ENCODE measurements around the gene MIXL1. TPM values are rescaled to one million over a fixed set of nuclear protein-coding genes. Genes with fewer than 3 reads are reported as not detected.

MIXL1 gene
- total and polyA plus RNA-seq, 2 of the 13 experiments (the other 11 are each of a cell fraction or from before 2014, with no cell fraction given) = 7.6 to 18.5 TPM

DNA sequence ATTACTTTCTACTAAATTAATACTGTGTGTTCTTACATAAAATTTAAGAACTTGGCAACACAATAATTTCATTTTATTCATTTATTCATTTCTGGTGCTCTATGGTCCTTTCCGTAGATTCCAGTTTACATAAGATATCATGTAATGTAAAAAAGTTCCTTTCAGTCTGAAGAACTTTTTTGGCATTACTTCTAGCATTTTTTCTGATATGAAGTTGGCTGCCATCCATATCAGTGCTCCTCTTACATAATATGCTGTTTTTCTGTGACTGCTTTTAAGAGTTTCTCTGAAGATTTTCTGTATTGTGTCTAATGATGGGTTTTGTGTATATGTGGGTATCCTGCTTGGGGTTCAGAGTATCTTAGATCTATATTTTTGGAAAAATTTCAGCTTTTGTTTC lies 50.7 kb downstream of the MIXL1 start:
- TSS peak; percentile 43 for BruUV-seq (replicated peaks)
- H3K27me3 ChIP-seq (ENCODE audit: control insufficient read depth in 1 of 2, insufficient read depth in 2 of 2, low read length in 2 of 2) = no peaks in the 10 kb centered on the region
- ATAC-seq = no peak
- no peak overlapping the region for H3K27ac ChIP-seq (ENCODE audit: extremely low read length, insufficient read depth, low read length)
- no peak overlapping the region for H3K4me3 ChIP-seq (replicated peaks in 1 of 3; ENCODE audit: insufficient read depth in 1 of 3, low read depth in 2 of 3, low read length in 3 of 3)
- WGBS (ENCODE audit: low lambda C conversion rate) = 97% methylated on average over 1 of the region's 1 CpG
- H3K4me1 ChIP-seq (ENCODE audit: insufficient read depth, low read length) = peaks cover 5% of the 10 kb centered on the region
- no peak for DNase-seq (ENCODE audit: low spot score)
- H3K9me3 ChIP-seq (ENCODE audit: low read length) = no peaks in the 10 kb centered on the region
- H3K9ac ChIP-seq (ENCODE audit: insufficient read depth, low read depth, low read length) = no peak overlapping the region
- H3K36me3 ChIP-seq (replicated peaks in 1 of 2; ENCODE audit: control insufficient read depth in 1 of 2, insufficient read depth in 2 of 2, low read length in 2 of 2) = peaks cover 0 to 6% of the 10 kb centered on the region in 2 experiments; a peak in 2 of 5 replicates
- intact Hi-C loops (cut with micrococcal nuclease; ENCODE audit: unreplicated experiment) = no loop called here
- POLR2A ChIA-PET = no interaction called here
- CTCF ChIA-PET (ENCODE audit: low intra/inter-chr PET ratio, low total read pairs) = no interaction called here
- H4K20me1 ChIP-seq (ENCODE audit: insufficient read depth, low read length) = no peaks in the 10 kb centered on the region
- H3K79me2 ChIP-seq (ENCODE audit: insufficient read depth, low read length) = no peaks in the 10 kb centered on the region
- in situ Hi-C loops (cut with HindIII; ENCODE audit: extremely low pct_ligation_motif_present, low pct_unique_long_range_greater_than_20kb) = no loop called here
- no peak for FAIRE-seq
- no peak overlapping the region for H3K4me2 ChIP-seq (ENCODE audit: low read depth, low read length)
- H2AFZ ChIP-seq (ENCODE audit: low read length) = no peak overlapping the region
- TF ChIP-seq, protein P1, sequence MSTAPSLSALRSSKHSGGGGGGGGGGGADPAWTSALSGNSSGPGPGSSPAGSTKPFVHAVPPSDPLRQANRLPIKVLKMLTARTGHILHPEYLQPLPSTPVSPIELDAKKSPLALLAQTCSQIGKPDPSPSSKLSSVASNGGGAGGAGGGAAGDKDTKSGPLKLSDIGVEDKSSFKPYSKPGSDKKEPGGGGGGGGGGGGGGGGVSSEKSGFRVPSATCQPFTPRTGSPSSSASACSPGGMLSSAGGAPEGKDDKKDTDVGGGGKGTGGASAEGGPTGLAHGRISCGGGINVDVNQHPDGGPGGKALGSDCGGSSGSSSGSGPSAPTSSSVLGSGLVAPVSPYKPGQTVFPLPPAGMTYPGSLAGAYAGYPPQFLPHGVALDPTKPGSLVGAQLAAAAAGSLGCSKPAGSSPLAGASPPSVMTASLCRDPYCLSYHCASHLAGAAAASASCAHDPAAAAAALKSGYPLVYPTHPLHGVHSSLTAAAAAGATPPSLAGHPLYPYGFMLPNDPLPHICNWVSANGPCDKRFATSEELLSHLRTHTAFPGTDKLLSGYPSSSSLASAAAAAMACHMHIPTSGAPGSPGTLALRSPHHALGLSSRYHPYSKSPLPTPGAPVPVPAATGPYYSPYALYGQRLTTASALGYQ (CRISPR knock-in tag; IDR thresholded peaks at IDR 0.05) = no peak
- TF ChIP-seq ZNF318 (CRISPR knock-in tag; IDR thresholded peaks at IDR 0.05) = no peak
- TF ChIP-seq FUBP1 (CRISPR knock-in tag; IDR thresholded peaks at IDR 0.05; ENCODE audit: borderline replicate concordance) = no peak
- TF ChIP-seq LBX2 (CRISPR knock-in tag; IDR thresholded peaks at IDR 0.05; ENCODE audit: borderline replicate concordance) = no peak
- no peak for TF ChIP-seq SIN3B (IDR thresholded peaks at IDR 0.05; ENCODE audit: low read length)
- no peak for TF ChIP-seq ZNF337 (CRISPR knock-in tag; IDR thresholded peaks at IDR 0.05; ENCODE audit: borderline replicate concordance, low read depth)
- TF ChIP-seq ZMAT3 (CRISPR knock-in tag; conservative IDR thresholded peaks at IDR 0.05) = no peak
- no peak for TF ChIP-seq ZNF776 (CRISPR knock-in tag; IDR thresholded peaks at IDR 0.05)
- TF ChIP-seq ESRRA (CRISPR knock-in tag; IDR thresholded peaks at IDR 0.05; ENCODE audit: low read depth) = no peak
- TF ChIP-seq, protein P2, sequence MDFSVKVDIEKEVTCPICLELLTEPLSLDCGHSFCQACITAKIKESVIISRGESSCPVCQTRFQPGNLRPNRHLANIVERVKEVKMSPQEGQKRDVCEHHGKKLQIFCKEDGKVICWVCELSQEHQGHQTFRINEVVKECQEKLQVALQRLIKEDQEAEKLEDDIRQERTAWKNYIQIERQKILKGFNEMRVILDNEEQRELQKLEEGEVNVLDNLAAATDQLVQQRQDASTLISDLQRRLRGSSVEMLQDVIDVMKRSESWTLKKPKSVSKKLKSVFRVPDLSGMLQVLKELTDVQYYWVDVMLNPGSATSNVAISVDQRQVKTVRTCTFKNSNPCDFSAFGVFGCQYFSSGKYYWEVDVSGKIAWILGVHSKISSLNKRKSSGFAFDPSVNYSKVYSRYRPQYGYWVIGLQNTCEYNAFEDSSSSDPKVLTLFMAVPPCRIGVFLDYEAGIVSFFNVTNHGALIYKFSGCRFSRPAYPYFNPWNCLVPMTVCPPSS (IDR thresholded peaks at IDR 0.05) = no peak
- no peak for TF ChIP-seq TCF7 (IDR thresholded peaks at IDR 0.05; ENCODE audit: low read depth)
